ENCODE measurements around the gene ARAP1.

Gene ARAP1

GRCh38 chr11:72779495-72780128 is 27.4 kb upstream of the ARAP1 start:
- DNase-seq, result no peak

GRCh38 chr11:72778535-72779494 is 26.6 kb upstream of the ARAP1 start:
- DNase-seq, result no peak

GRCh38 chr11:72777755-72778278 is 25.6 kb upstream of the ARAP1 start:
- no peak for DNase-seq

GRCh38 chr11:72776844-72777754 is 24.9 kb upstream of the ARAP1 start:
- DNase-seq, result no peak

GRCh38 chr11:72776117-72776843 is 24.1 kb upstream of the ARAP1 start:
- DNase-seq, result no peak

- no peak for DNase-seq
Observed at GRCh38 chr11:72775288-72776110, 23.3 kb upstream of the ARAP1 start.

- DNase-seq, result no peak
Observed at GRCh38 chr11:72774499-72774898, 22.3 kb upstream of the ARAP1 start.

- no peak for DNase-seq
Observed at GRCh38 chr11:72773696-72774095, 21.5 kb upstream of the ARAP1 start.

GRCh38 chr11:72773291-72773690 is 21.1 kb upstream of the ARAP1 start:
- no peak for DNase-seq

- DNase-seq, result no peak
Observed at GRCh38 chr11:72772059-72772458, 19.9 kb upstream of the ARAP1 start.

- no peak for DNase-seq
Observed at GRCh38 chr11:72771507-72771906, 19.3 kb upstream of the ARAP1 start.

GRCh38 chr11:72770799-72771198 is 18.6 kb upstream of the ARAP1 start:
- no peak for DNase-seq

GRCh38 chr11:72769680-72770079 is 17.5 kb upstream of the ARAP1 start:
- DNase-seq, result no peak

- no peak for DNase-seq
Observed at GRCh38 chr11:72768581-72768980, 16.4 kb upstream of the ARAP1 start.

GRCh38 chr11:72767203-72768062 is 15.2 kb upstream of the ARAP1 start:
- DNase-seq, result no peak

GRCh38 chr11:72766152-72766902 is 14.1 kb upstream of the ARAP1 start:
- no peak for DNase-seq

GRCh38 chr11:72764503-72764902 is 12.3 kb upstream of the ARAP1 start:
- no peak for DNase-seq

GRCh38 chr11:72763823-72764222 is 11.6 kb upstream of the ARAP1 start:
- DNase-seq, result no peak

GRCh38 chr11:72762641-72763304 is 10.6 kb upstream of the ARAP1 start:
- no peak for DNase-seq
